ENCODE results near the gene TUBD1.
"Not testable (repeated sequence)": the region's sequence is repeated elsewhere in the genome, so short reads cannot be mapped to it uniquely, and the experiment has no call there.

DNA sequence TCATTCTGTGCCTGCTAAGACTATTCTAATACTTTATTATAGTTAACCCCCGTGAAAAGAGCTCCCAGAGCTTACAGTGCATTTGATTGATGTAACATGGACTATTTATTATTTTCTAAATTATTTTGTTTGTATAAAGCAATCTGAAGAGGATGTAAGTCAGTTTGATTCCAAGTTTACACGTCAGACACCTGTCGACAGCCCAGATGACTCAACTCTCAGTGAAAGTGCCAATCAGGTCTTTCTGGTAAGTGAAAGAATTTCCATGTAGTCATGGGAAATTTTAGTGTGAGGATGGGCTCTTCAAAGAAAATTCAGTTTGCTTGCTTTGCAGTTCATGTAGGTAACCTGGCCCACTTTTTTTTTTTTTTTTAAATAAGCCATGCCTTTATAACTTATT, 48.0 kb upstream of the TUBD1 start:
- TF ChIP-seq CTCF (IDR thresholded peaks at IDR 0.05; ENCODE audit: borderline replicate concordance, extremely low read depth, low read length, poor library complexity, severe bottlenecking); EZH2 (IDR thresholded peaks at IDR 0.05; ENCODE audit: borderline replicate concordance, low read depth, low read length, severe bottlenecking): not testable (repeated sequence)
